KBM-7 (cell line): ENCODE results near the gene CACNA1D.

Source experiments
- DNase-seq: peaks from one replicate; pipeline ENCODE4 v3.0.0-alpha.2; 2015
- in situ Hi-C: fragments of 300-500 bp; cut with MboI; formaldehyde crosslinking; loops from 2 replicates; pipeline ENCODE4 v1.14.3; 2020; ENCODE audit warnings: low sequenced_read_pairs, low pct_unique_long_range_greater_than_20kb, mixed read lengths

Gene CACNA1D

GRCh38 chr3:53819163-53819868 is 324.9 kb downstream of the CACNA1D start:
- in situ Hi-C loops = no loop called here
- DNase-seq = no peak

DNA sequence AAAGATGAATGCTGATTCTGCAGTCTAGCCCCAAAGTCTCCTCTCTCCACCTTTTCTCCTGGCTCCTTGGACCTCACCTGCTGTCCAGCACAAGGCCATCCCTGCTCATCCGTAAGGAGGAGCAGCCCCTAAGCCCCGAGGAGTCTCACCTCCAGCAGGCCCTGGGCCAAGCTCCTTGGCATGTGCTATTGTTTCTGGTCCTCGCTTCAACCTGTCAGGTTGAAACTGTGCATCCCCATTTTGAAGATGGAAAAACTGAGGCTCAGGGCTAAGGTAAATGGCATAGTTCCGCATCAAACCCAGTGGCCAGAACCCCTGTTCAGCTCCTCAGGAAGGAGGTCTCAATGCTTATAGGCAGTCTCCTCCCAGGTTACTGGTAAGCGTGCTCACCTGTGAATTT is 325.7 kb downstream of the CACNA1D start:
- no peak for DNase-seq
- in situ Hi-C loops = no loop called here

DNA sequence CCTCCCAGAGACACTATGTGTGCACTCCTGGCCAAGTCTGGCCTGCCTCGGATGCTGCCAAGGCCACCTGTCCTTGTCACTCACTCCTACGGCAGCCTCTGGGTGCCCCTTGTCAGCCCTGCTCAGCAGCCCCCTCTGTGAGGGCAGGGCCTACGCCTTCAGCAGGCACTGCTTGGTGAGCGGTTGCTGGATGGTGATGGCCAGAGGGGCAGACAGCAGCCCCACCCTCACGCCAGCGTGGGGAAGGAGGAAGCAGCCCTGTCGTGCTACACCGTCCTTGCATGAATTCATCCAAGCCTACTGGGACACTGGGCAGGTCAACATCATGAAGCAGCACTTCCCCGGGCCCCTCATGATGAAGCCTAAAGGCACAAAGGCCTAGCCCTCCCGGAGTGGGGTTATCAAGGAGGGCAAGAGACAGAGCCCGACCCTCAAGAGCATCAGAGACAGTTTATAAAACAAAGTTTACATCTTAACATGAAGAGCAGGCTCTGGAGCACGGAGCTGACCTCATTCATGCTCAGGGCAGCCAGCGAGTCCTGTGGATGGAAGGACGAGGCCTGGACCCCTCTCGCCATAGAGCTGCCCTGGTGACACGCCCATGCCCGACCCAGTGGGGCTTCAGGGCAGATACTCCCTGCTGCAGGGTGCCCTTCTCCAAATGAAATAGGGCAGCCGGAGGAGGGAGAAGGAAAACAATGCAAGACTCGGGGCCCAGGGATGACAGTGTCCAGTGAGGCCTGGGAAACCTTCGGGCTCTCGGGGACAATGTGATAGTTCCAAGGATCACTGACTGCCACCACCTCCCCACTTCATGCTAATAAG is 326.6 kb downstream of the CACNA1D start:
- in situ Hi-C loops = no loop called here
- no peak for DNase-seq

- DNase-seq = no peak
- in situ Hi-C loops = no loop called here
These were observed 327.3 kb downstream of the CACNA1D start for GRCh38 chr3:53821631-53822121.

DNA sequence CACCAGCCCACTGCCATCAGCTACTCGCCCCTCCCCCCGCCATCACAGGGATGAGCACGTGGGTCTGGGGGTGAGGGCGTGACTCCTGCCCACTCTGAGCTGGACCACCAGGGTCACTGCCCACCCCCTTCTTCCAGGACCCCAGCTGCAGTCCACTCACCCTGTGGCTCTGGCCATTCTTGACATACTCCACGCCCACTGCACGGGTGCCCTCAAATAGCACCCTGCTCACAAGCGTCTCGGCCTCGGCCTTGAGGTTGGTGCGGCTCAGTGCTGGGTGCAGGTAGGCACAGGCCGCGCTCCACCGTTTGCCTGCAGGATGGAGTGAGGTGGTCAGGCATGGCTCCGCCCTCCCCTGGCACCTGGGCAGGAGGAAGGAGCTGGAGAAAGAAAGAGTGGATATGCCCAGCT is 327.9 kb downstream of the CACNA1D start:
- DNase-seq = no peak
- in situ Hi-C loops = no loop called here

GRCh38 chr3:53823026-53823955 is 328.9 kb downstream of the CACNA1D start:
- DNase-seq = no peak
- in situ Hi-C loops = no loop called here

DNA sequence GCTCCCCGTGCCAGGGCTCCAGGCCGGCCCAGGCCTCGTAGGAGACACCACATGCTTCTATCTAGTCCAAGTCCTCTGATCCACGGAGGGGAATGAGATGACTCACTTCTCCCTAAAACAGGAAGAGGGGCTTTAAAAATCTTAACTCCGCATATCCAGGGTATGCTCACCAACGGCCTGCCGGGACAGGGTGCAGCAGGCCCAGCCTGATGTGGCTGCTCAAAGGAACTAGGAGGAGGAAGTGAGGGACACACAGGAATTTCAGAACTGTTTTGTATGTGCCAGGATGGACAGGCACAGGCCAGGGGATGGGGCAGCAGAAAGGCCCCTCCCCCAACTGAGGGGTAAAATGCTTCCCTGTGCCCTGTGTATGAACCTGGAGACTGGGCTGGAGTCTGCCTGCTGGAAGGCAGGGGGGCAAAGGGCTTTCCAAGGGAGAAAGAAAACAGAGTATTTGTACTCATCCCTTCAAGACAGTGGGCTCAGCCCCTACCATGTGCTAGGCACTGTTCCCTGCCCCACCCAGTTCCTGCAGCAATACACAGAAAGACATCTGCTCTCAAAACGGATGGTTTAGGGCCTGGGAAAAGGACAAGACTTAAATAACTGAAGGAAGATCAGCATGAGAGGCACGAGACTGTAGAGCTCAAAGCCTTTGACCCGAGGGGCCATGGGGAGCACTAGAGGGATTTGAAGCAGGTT is 329.7 kb downstream of the CACNA1D start:
- in situ Hi-C loops = no loop called here
- no peak for DNase-seq

DNA sequence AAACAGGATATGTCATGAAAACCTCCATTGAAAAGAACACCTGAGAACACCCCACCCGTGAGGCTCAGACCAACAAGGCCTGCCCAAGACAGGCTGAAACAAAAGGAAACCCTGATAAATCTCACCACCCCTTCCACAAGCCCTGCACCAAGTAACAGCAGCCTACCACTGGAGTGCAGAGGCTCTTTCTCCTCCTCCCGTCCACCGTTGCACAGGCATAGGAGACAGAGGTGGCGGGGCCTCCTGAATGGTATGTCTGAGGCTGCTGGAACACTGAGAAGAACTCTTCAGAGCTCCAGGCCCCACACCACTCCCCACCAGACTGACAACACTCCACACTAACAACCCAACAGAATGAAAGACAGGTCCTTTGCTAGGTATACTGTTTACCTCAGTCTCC is 330.4 kb downstream of the CACNA1D start:
- in situ Hi-C loops = no loop called here
- DNase-seq = no peak

- in situ Hi-C loops = no loop called here
- DNase-seq = no peak
These were observed 331.6 kb downstream of the CACNA1D start for GRCh38 chr3:53826048-53826447.

DNA sequence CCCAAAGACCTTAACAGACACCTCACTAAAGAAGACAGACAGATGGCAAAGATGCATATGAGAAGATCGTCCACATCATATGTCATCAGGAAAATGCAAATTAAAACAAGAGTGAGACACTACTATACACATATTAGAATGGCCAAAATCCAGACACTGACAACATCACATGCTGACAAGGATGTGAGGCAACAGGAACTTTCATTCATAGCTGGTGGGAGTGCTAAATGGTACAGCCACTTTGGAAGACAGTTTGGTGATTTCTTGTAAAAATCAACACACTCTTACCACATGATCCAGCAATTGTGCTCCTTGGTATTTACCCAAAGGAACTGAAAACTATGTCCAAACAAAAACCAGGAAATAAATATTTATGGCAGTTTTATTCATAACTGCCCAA is 334.2 kb downstream of the CACNA1D start:
- in situ Hi-C loops = no loop called here
- DNase-seq = no peak

DNA sequence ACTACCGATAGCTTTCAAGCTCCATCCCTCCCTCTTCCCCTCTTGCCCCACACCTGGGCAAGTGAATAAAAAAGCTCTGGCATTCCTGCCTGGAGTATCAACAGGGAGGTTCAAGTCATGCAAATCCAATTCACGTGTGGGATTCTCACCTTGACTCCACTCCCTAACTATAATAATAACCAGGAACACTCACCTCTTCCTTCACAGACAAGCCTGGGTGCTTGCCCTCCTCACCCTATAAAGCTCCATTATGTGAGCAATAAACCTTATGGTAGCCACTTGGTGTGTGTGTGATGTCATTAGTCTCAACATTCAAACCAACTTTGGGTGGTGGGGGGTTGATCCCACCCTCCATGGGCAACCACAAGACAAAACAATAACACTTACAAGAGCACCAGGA is 335.2 kb downstream of the CACNA1D start:
- no peak for DNase-seq
- in situ Hi-C loops = no loop called here

GRCh38 chr3:53830944-53831343 is 336.5 kb downstream of the CACNA1D start:
- in situ Hi-C loops = no loop called here
- DNase-seq = no peak

DNA sequence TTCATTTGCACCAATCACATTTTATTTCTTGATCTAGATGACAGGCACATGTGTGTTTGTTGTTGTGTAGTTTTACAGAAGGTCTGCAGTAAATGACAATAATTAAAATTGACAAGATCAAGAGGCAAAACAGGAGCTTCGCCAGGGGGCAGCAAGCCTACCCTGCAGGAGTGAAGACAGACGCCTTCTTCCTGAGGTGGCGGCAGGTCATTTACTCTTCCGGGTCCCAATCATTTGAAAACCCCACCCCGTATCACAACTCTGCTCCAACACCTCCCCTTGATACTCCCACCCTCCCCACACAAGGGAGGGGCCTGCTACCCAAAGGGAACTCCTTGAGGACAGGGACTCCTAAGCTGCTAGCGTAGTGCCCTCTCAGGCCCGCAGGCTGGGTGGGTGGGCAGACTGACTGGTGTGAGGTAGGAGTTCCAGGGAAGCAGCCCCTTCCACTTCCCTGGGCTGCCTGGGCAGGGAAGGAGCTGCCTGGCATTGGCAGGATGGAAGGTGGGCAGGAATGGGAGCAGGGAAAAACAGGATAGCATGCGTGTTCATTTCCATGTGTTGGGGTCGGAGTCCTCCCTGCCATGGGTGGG is 338.7 kb downstream of the CACNA1D start:
- in situ Hi-C loops = no loop called here
- DNase-seq = no peak

DNA sequence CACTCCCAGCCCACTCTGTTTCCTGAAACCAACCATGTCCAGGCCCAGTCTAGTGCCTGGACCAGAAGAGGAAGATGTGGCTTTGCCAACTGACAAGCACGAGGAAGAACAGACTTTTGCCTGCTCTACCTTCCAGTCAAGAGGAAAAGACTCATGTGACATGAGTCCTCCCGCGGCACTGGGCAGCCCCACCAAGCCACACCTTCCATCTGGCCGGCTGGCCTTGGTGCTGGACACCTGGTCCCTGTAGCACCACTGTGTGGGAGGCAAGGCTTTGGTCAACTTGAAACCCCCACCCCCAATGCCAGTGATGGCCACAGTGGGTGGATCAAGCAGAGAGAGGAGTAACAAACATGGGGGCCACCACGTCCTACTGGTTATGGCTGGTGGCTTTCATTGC is 339.3 kb downstream of the CACNA1D start:
- DNase-seq = no peak
- in situ Hi-C loops = no loop called here

DNA sequence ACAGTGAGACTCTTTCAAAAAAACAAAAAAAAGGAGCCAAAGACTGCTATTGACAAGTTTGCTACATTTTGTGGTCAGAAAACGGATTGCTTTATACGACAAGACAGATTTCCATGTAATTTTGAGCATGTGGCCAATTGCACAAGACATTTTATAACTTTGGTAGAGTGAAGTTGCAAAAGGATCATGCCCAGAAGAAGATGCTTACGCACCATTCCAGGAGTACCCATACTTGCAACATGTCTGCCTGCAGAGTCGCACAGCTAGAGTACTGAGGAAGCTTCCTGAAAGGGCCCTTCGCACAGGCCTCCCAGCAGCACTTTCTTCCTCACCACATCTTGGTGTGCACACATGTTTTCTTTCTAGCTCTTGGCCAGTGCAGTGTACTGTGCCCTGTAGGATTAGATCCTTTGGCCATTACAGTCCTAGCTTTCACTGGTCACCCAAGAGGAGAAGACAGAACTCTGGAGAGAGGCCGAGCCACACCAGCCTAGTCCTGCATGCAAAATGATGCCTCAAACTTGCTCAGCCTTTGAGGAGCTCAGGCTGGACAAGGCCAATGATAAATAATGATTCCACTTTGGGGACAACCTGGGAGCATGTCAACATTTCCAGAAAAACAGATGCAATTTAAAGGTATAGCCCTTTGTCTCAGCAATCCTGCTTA is 340.2 kb downstream of the CACNA1D start:
- no peak for DNase-seq
- in situ Hi-C loops = no loop called here

GRCh38 chr3:53835257-53835656 is 340.8 kb downstream of the CACNA1D start:
- in situ Hi-C loops = no loop called here
- DNase-seq = no peak

DNA sequence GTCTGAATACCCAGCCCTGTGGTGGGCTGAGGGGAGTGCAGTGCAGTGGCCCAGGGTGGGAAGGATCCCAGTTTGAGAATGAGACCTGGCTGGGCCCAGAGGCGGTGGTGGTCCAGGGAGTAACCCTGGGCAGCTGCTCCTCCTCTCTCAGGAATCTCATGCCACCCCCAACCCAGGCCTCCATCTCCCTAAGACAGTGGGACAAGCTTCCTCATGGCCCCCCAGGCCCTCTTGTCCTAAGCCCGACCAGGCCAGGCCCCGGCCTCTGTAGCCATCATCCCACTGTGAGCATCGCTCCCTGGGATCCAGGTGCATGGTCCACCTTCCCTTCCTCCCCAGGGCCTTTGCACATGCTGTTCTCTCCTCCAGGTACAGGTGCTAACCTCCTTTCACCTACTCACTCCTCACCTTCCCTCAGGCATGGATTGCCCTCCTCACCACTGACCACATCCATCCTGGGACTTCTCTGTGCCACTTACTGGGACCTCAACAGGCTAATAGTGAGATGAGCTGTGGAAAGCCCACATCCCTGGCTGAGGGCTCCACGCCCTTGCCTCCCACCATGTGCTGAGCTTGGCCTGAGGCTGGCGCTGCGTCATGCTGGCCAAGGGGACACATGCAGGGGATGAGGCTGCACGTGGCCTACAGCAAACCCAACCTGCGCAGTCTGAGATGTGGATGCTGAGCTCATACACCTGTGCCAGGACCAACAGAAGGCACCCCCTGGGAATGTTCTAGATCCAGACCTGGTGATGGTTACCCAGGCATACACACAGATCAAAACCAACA is 341.9 kb downstream of the CACNA1D start:
- no peak for DNase-seq
- in situ Hi-C loops = no loop called here
